ENCODE data around the gene ADIPOQ.

DNA sequence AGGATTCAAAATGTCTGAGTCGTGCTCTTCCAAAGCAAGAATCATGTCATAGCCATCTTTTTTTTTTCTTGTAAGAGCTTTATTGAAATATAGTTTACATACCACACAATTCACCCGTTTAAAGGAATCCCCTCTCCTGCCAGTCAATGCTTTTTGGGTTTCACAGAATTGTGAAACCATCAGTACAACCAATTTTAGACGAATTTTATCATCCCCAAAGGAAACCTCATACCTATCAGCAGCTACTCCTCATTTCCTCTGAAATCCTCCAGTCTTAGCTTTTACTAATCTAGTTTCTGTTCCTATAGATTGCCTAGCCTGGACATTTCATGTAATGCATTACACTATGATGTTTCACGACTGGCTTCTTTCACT, 39.6 kb downstream of the ADIPOQ start:
- TF ChIP-seq EZH2 (IDR thresholded peaks at IDR 0.05) (no peak), POLR2AphosphoS5 (IDR thresholded peaks at IDR 0.05; ENCODE audit: borderline replicate concordance, low read depth, low read length) (no peak)

All from SK-N-MC (cell line).